ENCODE measurements around the gene PDCD4.

The PDCD4 gene

GRCh38 chr10:110871298-110872084, at the start of gene PDCD4:
PDCD4 (plus strand) TSS chr10:110871928; CDS start chr10:110876028, 4,100 bp downstream.
- DNase-seq (ENCODE audit: low read depth in 2 of 2) = peak; percentile 82 to 85

DNA sequence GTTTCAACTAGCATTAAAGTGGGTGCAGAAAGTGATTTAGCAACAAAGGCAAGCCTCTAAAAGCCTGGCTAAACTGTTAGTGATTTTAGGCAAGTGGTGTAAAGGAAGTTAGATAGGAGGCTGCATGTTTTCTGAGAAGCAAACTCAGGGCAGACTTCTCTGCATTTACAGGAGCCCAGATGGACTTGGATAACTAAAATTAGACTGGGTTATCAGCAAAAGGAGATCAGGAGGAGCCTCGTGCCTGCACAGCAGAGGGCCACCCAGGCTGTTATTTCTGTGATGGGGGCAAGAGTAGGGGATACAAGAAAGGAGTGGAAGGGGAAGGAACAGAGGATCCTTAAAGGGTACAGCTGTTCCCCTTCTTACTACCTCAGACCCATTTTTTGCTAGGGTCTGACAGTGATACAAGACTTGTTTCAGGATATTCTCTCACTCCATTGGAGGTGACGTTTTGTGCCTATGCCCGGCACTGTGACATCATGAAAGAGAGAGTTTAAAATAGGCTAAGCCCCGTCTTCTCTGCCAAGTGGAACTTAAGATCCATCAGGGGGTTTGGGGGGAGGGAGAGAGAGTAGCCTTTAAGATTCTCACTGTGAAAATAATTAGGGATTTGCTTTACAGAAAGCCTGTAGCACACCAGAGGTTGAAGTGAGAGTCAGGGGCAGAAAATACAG, 49.6 kb upstream of the PDCD4 start:
- DNase-seq (ENCODE audit: low read depth in 2 of 2) = no peak

GRCh38 chr10:110822712-110823311, 48.9 kb upstream of the PDCD4 start:
- no peak for DNase-seq (ENCODE audit: low read depth in 2 of 2)

DNA sequence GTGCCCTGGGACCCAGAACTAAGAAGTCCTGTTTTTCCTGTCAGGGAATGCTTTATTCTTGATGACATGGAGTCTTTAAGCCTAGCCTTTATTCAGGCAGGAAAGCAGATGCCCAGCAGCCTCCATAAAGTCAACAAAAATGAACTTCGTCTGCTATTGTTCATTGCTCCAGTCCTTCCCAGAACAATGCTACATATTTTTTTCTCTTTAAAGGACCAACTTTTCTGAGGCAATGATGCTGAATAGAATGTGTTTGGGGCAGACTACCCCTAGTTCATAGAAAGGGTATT, 47.6 kb upstream of the PDCD4 start:
- no peak for DNase-seq (ENCODE audit: low read depth in 2 of 2)

DNA sequence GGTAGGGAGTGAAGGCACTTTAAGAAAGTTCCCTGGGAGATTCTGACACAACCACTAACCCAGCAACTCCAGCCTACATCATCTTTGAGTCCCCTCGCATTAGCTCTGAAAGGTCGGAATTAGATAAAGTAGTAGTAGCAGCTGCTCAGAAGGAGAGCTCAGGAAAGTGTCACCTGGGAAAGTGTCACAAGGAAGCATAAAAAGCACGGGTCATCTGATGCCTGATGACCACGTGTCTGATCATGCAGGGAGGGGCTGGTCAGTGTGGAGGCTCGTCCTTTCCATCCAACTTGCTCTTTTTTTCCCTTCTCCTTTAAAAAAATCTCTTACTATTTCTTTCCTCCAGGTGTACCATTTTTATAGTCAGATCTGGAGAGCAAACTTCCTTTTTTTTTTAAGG, 47.1 kb upstream of the PDCD4 start:
- DNase-seq (ENCODE audit: low read depth in 2 of 2) = no peak

GRCh38 chr10:110825508-110825907, 46.2 kb upstream of the PDCD4 start:
- no peak for DNase-seq (ENCODE audit: low read depth in 2 of 2)

DNA sequence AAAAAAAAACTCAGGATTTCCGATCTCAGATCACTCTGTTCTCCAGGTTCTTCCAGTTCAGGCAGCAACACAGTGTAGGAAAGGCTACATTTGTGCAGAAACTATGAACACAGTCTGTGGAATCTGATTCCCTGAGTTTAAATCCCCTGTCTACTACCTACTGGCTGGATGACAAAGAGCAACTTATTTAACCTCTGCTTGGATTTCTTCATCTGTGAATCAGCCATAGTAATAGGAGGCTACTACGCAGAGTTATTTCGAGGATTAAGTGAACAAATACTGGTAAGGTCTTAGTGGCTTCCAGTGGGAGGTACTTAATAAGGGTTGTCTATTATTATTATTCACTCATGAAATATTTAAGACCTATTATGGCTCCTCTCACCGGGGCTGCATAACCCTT, 44.3 kb upstream of the PDCD4 start:
- DNase-seq (ENCODE audit: low read depth in 2 of 2) = no peak

GRCh38 chr10:110827875-110828274, 43.9 kb upstream of the PDCD4 start:
- DNase-seq (ENCODE audit: low read depth in 2 of 2) = no peak

- no peak for DNase-seq (ENCODE audit: low read depth in 2 of 2)
These were observed 43.2 kb upstream of the PDCD4 start for GRCh38 chr10:110828525-110828924.

- DNase-seq (ENCODE audit: low read depth in 2 of 2) = no peak
These were observed 41.9 kb upstream of the PDCD4 start for GRCh38 chr10:110829721-110830410.

- DNase-seq (ENCODE audit: low read depth in 2 of 2) = no peak
These were observed 38.3 kb upstream of the PDCD4 start for GRCh38 chr10:110833234-110833940.

GRCh38 chr10:110833941-110834628, 37.6 kb upstream of the PDCD4 start:
- no peak for DNase-seq (ENCODE audit: low read depth in 2 of 2)

DNA sequence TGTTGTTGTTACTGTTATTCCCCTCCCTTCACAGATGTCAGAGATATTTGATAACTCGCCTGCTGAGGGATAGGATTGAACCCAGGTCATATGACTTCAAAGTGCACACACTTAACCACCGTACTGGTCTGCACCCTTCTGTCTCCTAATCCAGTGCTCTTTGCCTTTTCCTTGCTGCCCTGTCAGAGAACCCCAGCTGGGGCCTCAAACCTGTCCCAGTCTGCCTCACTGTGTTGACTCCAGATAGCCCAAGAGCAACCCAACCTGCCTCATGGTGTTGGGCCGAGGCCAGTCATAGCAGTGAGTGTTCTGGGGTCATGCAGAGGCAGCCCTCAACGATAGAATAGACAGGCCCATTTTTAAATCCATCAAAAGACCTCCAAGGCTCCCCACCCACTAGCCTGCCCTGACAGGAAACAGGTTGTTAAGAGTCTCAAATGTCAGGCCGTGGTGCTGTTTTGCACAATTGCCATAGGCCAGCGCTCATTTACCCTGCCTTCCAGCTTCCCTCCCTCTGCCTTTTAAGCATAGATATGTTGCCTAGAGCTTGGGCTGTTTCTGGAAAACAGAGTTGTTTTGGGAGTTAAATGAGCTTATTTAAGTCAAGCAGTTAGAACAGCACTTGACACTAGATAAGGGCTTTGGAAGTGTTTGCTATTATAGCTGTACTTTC, 37.0 kb upstream of the PDCD4 start:
- DNase-seq (ENCODE audit: low read depth in 2 of 2) = no peak

- DNase-seq (ENCODE audit: low read depth in 2 of 2) = no peak
These were observed 35.9 kb upstream of the PDCD4 start for GRCh38 chr10:110835841-110836240.

- DNase-seq (ENCODE audit: low read depth in 2 of 2) = no peak
These were observed 35.0 kb upstream of the PDCD4 start for GRCh38 chr10:110836706-110837105.

GRCh38 chr10:110837418-110838171, 34.1 kb upstream of the PDCD4 start:
- no peak for DNase-seq (ENCODE audit: low read depth in 2 of 2)

GRCh38 chr10:110840225-110840922, 31.4 kb upstream of the PDCD4 start:
- DNase-seq (ENCODE audit: low read depth in 2 of 2) = no peak

GRCh38 chr10:110840923-110841428, 30.8 kb upstream of the PDCD4 start:
- DNase-seq (ENCODE audit: low read depth in 2 of 2) = no peak

DNA sequence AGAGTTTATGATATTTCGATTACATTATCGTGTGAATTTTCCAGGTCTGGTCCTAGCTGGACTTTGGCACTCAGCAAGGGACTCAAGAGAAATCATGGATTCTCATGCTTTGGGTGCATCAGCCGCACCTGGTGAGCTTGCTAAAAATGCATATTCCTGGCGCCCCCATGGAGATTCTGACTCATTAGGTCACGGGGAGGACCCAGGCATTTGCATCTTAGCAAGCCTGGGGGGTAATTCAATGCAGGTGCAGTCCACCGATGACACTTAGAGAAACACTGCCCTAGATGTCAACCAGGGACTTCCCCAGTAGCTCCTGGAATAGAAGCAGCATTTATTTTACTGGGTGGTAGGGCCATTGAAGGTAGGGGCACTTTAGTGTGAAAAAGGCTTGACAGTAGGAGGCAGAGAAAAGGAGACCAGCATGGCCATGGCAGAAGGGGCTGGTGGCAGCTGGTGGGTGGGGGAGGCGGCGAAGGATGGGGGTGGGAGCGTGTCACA, 29.9 kb upstream of the PDCD4 start:
- DNase-seq (ENCODE audit: low read depth in 2 of 2) = no peak

Measured in stimulated activated CD4-positive, alpha-beta T cell treated with anti-CD3 and anti-CD28 coated beads, Interleukin-1b, Interleukin-23, amount 100 ng/mL, for 1 hour (primary cell).